ENCODE results near the gene ROPN1B.

- TF ChIP-seq EP300 (IDR thresholded peaks at IDR 0.05) (no peak), CTCF (IDR thresholded peaks at IDR 0.05) (no peak)
These were observed 21.4 kb downstream of the ROPN1B start for GRCh38 chr3:125990253-125990970.
